Stimulated activated CD4-positive, alpha-beta T cell treated with anti-CD3 and anti-CD28 coated beads, Interleukin-4, amount 100 ng/mL, for 24 hours (primary cell): ENCODE results near the gene PARP14.
"Not testable (repeated sequence)": the region's sequence is repeated elsewhere in the genome, so short reads cannot be mapped to it uniquely, and the experiment has no call there.

Source experiments
- DNase-seq: peaks from one replicate; pipeline ENCODE4 v3.0.0-alpha.2; 2020

The PARP14 gene

DNA sequence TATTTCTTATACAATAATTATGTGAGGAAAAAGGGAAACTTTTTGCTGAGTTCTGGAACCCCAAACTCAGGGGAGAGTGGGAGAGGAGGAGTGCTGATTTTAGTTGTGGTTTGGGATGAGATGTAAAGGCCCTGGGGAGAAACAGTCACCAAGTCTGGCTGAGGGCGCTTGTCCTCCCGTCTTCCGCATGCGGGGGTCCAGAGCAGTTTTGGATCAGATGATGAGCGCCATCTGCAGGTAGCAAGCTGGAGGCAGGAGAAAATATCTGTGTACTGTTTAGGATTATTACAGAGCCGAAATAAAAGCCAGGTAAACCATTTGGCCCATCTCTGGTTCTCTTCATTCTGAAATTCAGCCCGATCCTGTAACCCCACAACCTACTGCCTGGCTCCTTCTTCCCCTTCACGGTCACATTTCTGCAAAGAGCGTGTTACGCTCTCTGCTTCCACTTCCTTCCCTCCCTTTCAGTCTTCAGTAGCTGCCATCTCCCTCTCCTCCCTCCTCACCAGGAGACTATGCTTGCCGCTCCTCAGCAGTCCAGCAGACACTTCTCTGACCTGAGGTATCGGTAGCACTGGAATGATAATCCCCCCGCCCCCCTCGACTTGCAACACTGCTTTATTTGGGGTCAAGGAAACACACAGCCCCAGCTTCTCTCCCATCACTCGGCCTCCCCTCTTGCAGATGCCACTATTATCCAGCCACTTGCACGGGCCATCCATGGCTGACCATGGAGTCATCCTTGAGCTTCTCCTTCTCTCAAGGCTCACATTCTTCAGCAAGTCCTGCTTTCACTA lies 1.4 kb upstream of the PARP14 start:
- peak; percentile 87 for DNase-seq

DNA sequence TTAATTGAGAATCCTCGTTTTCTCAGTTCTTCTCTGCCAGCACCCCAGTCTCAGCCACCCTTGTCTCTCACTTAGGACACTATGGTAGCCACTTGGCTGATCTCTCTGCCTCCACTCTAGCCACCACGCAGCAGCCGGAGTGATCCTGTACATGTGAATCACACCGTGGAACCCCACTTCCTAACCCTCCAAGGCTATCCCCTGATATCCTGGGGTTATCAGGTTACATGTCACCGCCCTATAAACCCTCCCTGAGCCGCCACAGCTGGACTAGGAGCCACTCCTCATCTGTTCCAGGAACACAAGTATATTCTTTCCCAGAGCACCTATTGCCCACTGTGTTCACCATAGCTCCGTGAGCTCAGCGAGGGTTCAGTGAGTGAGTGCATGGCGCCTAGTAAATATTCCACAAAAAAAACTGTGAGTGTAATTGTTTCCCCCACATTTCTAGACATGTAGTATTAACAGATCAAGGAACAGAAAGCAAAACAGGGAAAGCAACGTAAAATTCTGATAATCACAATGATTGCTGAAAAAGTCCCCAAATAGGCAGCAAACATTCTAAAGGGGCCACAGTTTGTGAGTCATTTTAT lies 661 bp upstream of the PARP14 start:
- no peak for DNase-seq

DNA sequence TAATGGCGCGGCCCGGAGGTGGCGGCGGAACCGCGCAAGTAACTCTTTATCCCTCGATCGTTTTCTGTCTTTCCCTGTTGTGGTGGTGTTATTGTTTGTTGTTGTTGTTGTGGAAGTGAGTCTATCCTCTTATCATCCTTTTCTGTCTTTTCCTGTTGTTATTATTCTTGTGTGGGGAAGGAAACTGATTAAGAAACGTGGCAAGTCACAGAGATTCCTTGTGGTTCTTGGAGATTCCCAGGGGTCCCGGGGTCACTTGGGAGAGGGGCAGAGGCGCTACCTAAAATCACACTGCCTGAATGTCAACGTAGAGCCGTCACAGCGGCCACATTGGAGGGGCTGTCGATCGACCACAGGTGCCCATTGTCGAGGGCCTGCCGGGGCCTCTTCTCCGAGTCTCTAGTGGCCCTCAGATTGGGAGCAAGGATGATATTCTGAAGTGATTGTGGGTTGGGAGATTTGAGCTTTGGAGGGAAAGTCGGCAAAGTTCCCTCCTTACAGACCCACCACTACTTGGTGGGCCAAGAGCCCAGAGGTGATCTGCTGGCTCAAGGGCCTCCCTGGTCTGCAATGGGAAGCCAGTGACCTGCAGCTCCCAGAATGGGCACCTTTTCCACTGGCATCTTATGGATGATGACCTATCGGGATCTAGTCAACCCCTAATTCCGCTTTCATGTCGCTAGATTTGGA lies 790 bp downstream of the PARP14 start:
- no peak for DNase-seq

- no peak for DNase-seq
Observed at GRCh38 chr3:122681974-122682409, 1.4 kb downstream of the PARP14 start.

GRCh38 chr3:122682778-122683411 lies 2.3 kb downstream of the PARP14 start:
- DNase-seq: not testable (repeated sequence)

- DNase-seq: no peak
Observed at GRCh38 chr3:122687298-122687697, 6.7 kb downstream of the PARP14 start.

DNA sequence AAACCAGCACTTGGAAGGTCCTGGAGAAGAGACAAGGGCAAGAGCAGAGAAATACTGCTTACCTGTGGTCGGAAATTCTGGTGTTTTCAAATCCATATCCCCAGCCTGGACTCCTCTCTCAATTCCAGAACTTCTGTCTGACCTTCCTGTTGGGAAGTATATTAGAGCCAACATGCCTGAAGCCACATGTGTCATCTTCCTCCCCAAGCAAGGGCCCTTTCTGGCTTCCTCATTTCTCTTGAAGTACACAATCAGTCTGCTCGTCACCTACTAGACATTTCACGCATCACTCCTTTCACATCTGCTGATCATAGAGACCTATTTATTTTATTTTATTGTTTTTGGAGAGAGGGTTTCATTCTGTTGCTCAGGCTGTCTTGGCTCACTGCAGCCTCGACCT lies 8.4 kb downstream of the PARP14 start:
- no peak for DNase-seq

GRCh38 chr3:122689587-122689986 lies 8.9 kb downstream of the PARP14 start:
- no peak for DNase-seq

- no peak for DNase-seq
Observed at GRCh38 chr3:122690096-122690495, 9.5 kb downstream of the PARP14 start.

- DNase-seq: no peak
Observed at GRCh38 chr3:122691195-122691594, 10.6 kb downstream of the PARP14 start.

- no peak for DNase-seq
Observed at GRCh38 chr3:122692674-122693073, 12.0 kb downstream of the PARP14 start.

DNA sequence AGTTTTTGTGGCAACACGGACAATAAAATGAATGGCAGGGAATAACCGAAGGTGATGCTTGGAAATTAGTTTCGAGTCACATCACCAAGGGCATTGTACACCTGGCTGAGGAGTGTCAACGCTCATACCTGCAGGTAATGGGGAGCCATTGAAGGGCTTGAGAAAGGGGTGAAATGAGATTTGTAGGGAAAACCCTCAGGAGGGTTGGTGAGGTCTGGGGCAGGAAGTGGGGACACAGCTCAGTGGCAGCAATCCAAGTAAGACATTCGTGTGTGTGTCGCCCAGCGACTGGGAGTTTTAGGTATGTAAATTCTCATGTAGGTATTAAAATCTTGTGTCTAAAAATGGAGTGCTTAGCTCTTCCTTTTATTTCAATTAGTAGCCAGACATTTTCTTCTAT lies 14.3 kb downstream of the PARP14 start:
- DNase-seq: no peak

DNA sequence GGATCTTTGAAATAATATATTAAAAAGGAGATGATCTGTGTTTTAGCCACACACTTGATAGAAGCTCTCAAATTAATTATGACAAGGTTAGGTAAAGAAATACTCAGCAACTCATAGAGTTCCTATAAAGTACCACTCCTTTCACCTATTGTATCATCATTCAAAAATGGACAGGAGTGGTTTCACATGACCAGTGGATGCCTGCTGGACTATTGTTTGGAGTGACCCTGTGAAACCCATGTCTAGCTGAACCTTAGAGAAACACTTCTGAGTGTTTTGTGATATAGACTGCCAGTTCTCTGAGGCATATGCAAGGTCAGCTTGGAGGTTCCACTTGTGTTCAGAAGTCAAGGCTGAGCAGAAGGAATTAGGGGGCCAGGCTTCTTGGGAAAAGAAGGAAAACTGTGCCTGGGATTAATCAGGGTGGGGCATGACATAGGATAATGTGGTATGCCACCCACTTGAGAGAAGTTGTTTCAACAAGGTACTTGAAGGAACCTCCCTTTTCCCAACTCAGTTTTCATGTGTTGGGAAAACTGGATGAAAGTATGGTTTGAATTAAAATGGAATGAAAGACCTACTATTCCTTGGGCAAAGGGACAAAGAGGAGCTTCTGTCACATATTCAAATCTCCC lies 15.4 kb downstream of the PARP14 start:
- no peak for DNase-seq

- DNase-seq: no peak
Observed at GRCh38 chr3:122697952-122698620, 17.4 kb downstream of the PARP14 start.

DNA sequence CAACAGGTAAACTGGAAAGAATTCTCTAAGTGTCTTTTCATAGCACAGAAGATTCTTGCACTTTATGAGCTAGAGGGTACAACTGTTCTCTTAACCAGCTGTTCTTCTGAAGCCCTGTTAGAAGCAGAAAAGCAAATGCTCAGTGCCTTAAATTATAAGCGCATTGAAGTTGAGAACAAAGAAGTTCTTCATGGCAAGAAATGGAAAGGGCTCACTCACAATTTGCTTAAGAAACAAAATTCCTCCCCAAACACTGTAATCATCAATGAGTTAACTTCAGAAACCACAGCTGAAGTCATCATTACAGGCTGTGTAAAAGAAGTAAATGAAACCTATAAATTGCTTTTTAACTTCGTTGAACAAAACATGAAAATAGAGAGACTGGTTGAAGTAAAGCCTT lies 19.6 kb downstream of the PARP14 start:
- DNase-seq: no peak

- DNase-seq: no peak
Observed at GRCh38 chr3:122705379-122705778, 24.7 kb downstream of the PARP14 start.

DNA sequence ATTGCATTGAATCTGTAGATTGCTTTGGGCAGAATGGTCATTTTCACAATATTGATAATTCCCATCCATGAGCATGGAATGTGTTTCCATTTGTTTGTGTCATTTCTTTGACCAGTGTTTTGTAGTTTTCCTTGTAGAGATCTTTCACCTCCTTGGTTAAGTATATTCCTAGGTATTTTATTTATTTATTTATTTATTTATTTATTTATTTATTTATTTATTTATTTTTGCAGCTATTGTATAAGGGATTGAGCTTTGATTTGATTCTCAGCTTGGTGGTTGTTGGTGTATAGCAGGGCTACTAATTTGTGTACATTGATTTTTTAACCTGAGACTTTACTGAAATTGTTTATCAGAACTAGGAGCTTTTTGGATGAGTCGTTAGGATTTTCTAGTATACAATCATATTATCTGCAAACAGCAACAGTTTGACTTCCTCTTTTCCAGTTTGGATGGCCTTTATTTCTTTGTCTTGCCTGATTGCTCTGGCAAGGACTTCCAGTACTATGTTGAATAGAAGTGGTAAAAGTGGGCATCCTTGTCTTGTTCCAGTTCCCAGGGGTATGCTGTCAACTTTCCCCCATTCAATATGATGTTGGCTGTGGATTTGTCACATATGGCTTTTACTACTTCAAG lies 30.1 kb downstream of the PARP14 start:
- DNase-seq: not testable (repeated sequence)

GRCh38 chr3:122714273-122714672 lies 33.6 kb downstream of the PARP14 start:
- no peak for DNase-seq

- no peak for DNase-seq
Observed at GRCh38 chr3:122716667-122717066, 36.0 kb downstream of the PARP14 start.

GRCh38 chr3:122719273-122719921 lies 38.8 kb downstream of the PARP14 start:
- no peak for DNase-seq

GRCh38 chr3:122725106-122725505 lies 44.5 kb downstream of the PARP14 start:
- DNase-seq: no peak
